ENCODE data around the gene PDE5A. TPM values are rescaled to one million over a fixed set of nuclear protein-coding genes. Genes with fewer than 3 reads are reported as not detected.

Gene PDE5A
- total and polyA plus RNA-seq, 2 experiments from 2014 or later = 8.0 to 13.8 TPM

DNA sequence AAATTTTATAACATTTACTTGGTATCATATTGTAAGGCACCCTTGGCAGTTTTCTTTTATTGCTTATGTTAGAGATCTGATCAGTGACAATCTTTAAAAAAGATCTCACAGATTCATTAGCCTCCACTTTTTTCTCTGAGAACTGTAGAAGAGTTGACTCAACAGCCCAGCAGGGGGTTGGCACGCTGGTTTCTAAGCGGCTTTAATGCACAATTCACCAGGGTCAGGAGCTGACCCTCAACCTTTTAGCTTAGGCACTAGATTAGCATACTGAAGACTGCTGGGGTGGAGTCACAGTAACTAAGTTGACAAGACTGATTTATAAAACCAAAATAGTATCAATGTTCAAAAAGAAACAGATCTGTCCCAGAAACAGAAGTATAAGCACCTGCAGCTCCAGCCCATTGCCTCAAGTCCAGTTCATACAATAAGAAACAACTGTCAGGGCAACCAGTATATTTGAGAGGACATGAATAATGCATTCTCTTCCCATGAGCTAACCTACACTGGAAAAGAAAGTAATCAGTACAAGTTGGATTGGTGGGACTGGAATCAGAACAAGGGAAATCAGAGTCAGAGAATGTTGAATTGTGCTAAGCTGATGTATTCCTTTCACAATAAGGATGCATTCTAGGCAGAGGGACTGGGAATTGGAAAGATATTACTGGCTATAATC lies 77.6 kb downstream of the PDE5A start:
- Histone ChIP-seq H3K4me2 (ENCODE audit: unreplicated experiment) (no peak overlapping the region), H2AFZ (no peak overlapping the region), H3K4me1 (ENCODE audit: insufficient read depth) (no peaks in the 10 kb centered on the region), H3K4me3 (no peak overlapping the region), H3K9me3 (ENCODE audit: low read depth) (no peaks in the 10 kb centered on the region), H3K9me2 (ENCODE audit: insufficient read depth) (no peaks in the 10 kb centered on the region), H3K79me2 (ENCODE audit: insufficient read depth) (no peaks in the 10 kb centered on the region), H3K36me3 (ENCODE audit: low read depth) (peaks cover 5% of the 10 kb centered on the region; the same call in 1 of the 2 replicates), H3K9ac (no peak overlapping the region), H3K27ac (no peak overlapping the region), H4K20me1 (ENCODE audit: insufficient read depth) (no peaks in the 10 kb centered on the region), H3F3A (ENCODE audit: insufficient read depth) (no peaks in the 10 kb centered on the region), H3K27me3 (replicated peaks; ENCODE audit: insufficient read depth) (no peaks in the 10 kb centered on the region)
- in situ Hi-C loops (cut with MboI) = no loop called here
- 76 to 79% methylated on average over 2 of the region's 2 CpGs for WGBS, 2 experiments (ENCODE audit: low coverage in 1 of 2, low lambda C conversion rate in 2 of 2, missing lambda C conversion rate in 2 of 2)
- peak; percentile 48 for DNase-seq
- TF ChIP-seq EZH2 (IDR thresholded peaks at IDR 0.05; ENCODE audit: insufficient read depth, poor library complexity, severe bottlenecking) (no peak), EZH2phosphoT487 (IDR thresholded peaks at IDR 0.05; ENCODE audit: insufficient read depth, low read depth) (no peak)

GRCh38 chr4:119549639-119550038 lies 79.0 kb downstream of the PDE5A start:
- Histone ChIP-seq H3K9me2 (ENCODE audit: insufficient read depth) (no peaks in the 10 kb centered on the region), H3K36me3 (ENCODE audit: low read depth) (peaks cover 5% of the 10 kb centered on the region; the same call in 1 of the 2 replicates), H2AFZ (no peak overlapping the region), H3F3A (ENCODE audit: insufficient read depth) (no peaks in the 10 kb centered on the region), H3K79me2 (ENCODE audit: insufficient read depth) (no peaks in the 10 kb centered on the region), H4K20me1 (ENCODE audit: insufficient read depth) (no peaks in the 10 kb centered on the region), H3K9ac (no peak overlapping the region), H3K4me2 (ENCODE audit: unreplicated experiment) (no peak overlapping the region), H3K4me1 (ENCODE audit: insufficient read depth) (no peaks in the 10 kb centered on the region), H3K27me3 (replicated peaks; ENCODE audit: insufficient read depth) (no peaks in the 10 kb centered on the region), H3K4me3 (no peak overlapping the region), H3K9me3 (ENCODE audit: low read depth) (no peaks in the 10 kb centered on the region), H3K27ac (no peak overlapping the region)
- no peak for DNase-seq
- TF ChIP-seq EZH2phosphoT487 (IDR thresholded peaks at IDR 0.05; ENCODE audit: insufficient read depth, low read depth) (no peak), EZH2 (IDR thresholded peaks at IDR 0.05; ENCODE audit: insufficient read depth, poor library complexity, severe bottlenecking) (no peak)
- WGBS, 2 experiments (ENCODE audit: low coverage in 1 of 2, low lambda C conversion rate in 2 of 2, missing lambda C conversion rate in 2 of 2) = 77 to 83% methylated on average over 3 of the region's 3 CpGs
- in situ Hi-C loops (cut with MboI) = no loop called here

DNA sequence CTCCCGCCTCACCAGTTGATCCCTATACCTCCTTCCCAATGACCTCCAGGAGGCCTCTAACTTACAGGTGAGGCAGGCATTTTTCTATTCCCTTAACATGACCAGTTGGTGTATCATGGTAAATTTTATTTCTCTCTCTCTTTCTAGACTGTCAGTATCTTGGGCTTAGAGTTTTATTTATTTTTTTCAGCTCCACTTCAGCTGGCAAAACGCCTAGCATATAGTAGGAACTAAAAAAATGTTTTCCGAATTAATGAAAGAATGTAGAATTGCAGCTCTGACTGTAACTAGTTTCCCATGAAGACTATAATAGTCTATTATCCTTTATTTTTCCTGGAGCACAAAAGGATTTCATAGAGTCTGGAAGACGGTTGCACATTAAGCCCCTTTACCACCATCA lies 84.8 kb downstream of the PDE5A start:
- Histone ChIP-seq H3K36me3 (ENCODE audit: low read depth) (no peaks in the 10 kb centered on the region), H3K9ac (no peak overlapping the region), H4K20me1 (ENCODE audit: insufficient read depth) (no peaks in the 10 kb centered on the region), H3K79me2 (ENCODE audit: insufficient read depth) (no peaks in the 10 kb centered on the region), H3K4me2 (ENCODE audit: unreplicated experiment) (no peak overlapping the region), H3F3A (ENCODE audit: insufficient read depth) (no peaks in the 10 kb centered on the region), H3K27ac (no peak overlapping the region), H3K9me3 (ENCODE audit: low read depth) (no peaks in the 10 kb centered on the region), H3K4me3 (no peak overlapping the region), H3K27me3 (replicated peaks; ENCODE audit: insufficient read depth) (no peaks in the 10 kb centered on the region), H3K9me2 (ENCODE audit: insufficient read depth) (no peaks in the 10 kb centered on the region), H3K4me1 (ENCODE audit: insufficient read depth) (no peaks in the 10 kb centered on the region), H2AFZ (no peak overlapping the region)
- DNase-seq = no peak
- WGBS, 2 experiments (ENCODE audit: low coverage in 1 of 2, low lambda C conversion rate in 2 of 2, missing lambda C conversion rate in 2 of 2) = 81 to 85% methylated on average over 4 of the region's 4 CpGs
- in situ Hi-C loops (cut with MboI) = no loop called here
- TF ChIP-seq EZH2phosphoT487 (IDR thresholded peaks at IDR 0.05; ENCODE audit: insufficient read depth, low read depth) (no peak), EZH2 (IDR thresholded peaks at IDR 0.05; ENCODE audit: insufficient read depth, poor library complexity, severe bottlenecking) (no peak)

DNA sequence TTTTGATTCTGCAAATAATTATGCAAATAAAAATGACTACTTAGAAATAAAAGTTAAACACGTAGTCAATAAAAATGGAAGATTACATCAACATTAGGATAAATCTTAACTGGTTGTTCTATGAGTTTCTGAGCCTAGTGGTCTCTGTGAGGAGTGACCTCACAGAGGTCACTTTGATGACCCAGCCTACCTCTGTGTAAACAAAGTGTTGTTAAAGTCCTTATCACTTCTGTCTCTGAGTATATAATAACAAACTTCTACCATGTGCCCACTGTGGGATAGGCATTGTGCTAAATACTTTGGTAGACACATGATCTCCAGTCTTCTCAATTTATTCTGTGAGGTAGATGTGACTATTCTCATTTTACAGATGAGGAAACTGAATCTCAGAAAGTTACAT lies 85.4 kb downstream of the PDE5A start:
- Histone ChIP-seq H3K27me3 (replicated peaks; ENCODE audit: insufficient read depth) (no peaks in the 10 kb centered on the region), H3K79me2 (ENCODE audit: insufficient read depth) (no peaks in the 10 kb centered on the region), H3F3A (ENCODE audit: insufficient read depth) (no peaks in the 10 kb centered on the region), H3K9me3 (ENCODE audit: low read depth) (no peaks in the 10 kb centered on the region), H3K9me2 (ENCODE audit: insufficient read depth) (no peaks in the 10 kb centered on the region), H3K36me3 (ENCODE audit: low read depth) (no peaks in the 10 kb centered on the region), H3K4me1 (ENCODE audit: insufficient read depth) (no peaks in the 10 kb centered on the region), H3K4me3 (no peak overlapping the region), H3K9ac (no peak overlapping the region), H3K4me2 (ENCODE audit: unreplicated experiment) (no peak overlapping the region), H4K20me1 (ENCODE audit: insufficient read depth) (no peaks in the 10 kb centered on the region), H3K27ac (no peak overlapping the region), H2AFZ (no peak overlapping the region)
- DNase-seq = no peak
- TF ChIP-seq EZH2 (IDR thresholded peaks at IDR 0.05; ENCODE audit: insufficient read depth, poor library complexity, severe bottlenecking) (no peak), EZH2phosphoT487 (IDR thresholded peaks at IDR 0.05; ENCODE audit: insufficient read depth, low read depth) (no peak)
- in situ Hi-C loops (cut with MboI) = no loop called here
- WGBS, 2 experiments (ENCODE audit: low coverage in 1 of 2, low lambda C conversion rate in 2 of 2, missing lambda C conversion rate in 2 of 2) = 93 to 100% methylated on average over 1 of the region's 1 CpG

Measured in GM23248 (cell line).